SK-N-SH (cell line): Measurements from ENCODE around the gene PDE11A. TPM values are rescaled to one million over a fixed set of nuclear protein-coding genes. Genes with fewer than 3 reads are reported as not detected.

Source experiments
- CTCF ChIA-PET: fragments of 300-600, 350-600 bp; formaldehyde crosslinking; extraction: SDS; loops from one replicate; lab custom pipeline; 2021; lab: Yijun Ruan, JAX
- POLR2A ChIA-PET: fragments of 350-600 bp; sonication (Branson Sonifier 250); formaldehyde crosslinking; extraction: SDS; loops from one replicate; lab custom pipeline; 2020; ENCODE audit warnings: antibody characterized with exemption, inconsistent platforms; lab: Yijun Ruan, JAX
- DNase-seq: peaks from one replicate; pipeline ENCODE4 v3.0.0; 2012
- H2AFZ ChIP-seq: fragments of 200-600 bp; sonication (generic); 2 replicates; pipeline ENCODE4 v1.8.1; 2016; ENCODE audit warnings: antibody characterized with exemption, mild to moderate bottlenecking, low read depth
- H3F3A ChIP-seq: fragments of 200-600 bp; sonication (generic); replicated peaks from 2 replicates; pipeline ENCODE3; 2016; ENCODE audit warnings: antibody characterized with exemption, mild to moderate bottlenecking; ENCODE audit not compliant: insufficient read depth
- H3K27ac ChIP-seq, 2 experiments: fragments of 200-500 bp in 1 of 2; fragments of 200-600 bp in 1 of 2; sonication (Bioruptor generic) in 1 of 2; sonication (generic), shearing (Covaris generic) in 1 of 2; 2 replicates each; pipeline versions ENCODE4 v1.5.1 to v1.6.1; 2014 to 2016; ENCODE audit warnings: low read depth in 2 of 2, inconsistent platforms in 1 of 2, low read length in 1 of 2, mild to moderate bottlenecking in 1 of 2, mixed read lengths in 1 of 2
- H3K27me3 ChIP-seq: fragments of 200-600 bp; sonication (generic), shearing (Covaris generic); 2 replicates; pipeline ENCODE4 v1.6.1; 2016; ENCODE audit warnings: mixed run types; ENCODE audit not compliant: insufficient read depth
- H3K36me3 ChIP-seq, 2 experiments: fragments of 200-500 bp in 1 of 2; fragments of 200-600 bp in 1 of 2; sonication (Bioruptor generic) in 1 of 2; sonication (generic) in 1 of 2; replicated peaks in 1 of 2; 2 replicates each; pipeline versions ENCODE3 to v1.5.1; 2014 to 2016; ENCODE audit warnings: low read length in 1 of 2, mild to moderate bottlenecking in 1 of 2; ENCODE audit not compliant: insufficient read depth in 2 of 2, control insufficient read depth in 1 of 2
- H3K4me1 ChIP-seq, 2 experiments: fragments of 200-500 bp in 1 of 2; fragments of 200-600 bp in 1 of 2; sonication (Bioruptor generic) in 1 of 2; sonication (generic), shearing (Covaris generic) in 1 of 2; 2 replicates each; pipeline versions ENCODE4 v1.5.1 to v1.6.1; 2014 to 2016; ENCODE audit warnings: low read depth in 1 of 2, low read length in 1 of 2, mixed run types in 1 of 2; ENCODE audit not compliant: insufficient read depth in 2 of 2, control insufficient read depth in 1 of 2
- H3K4me2 ChIP-seq: fragments of 200-600 bp; sonication (generic), shearing (Covaris generic); 2 replicates; pipeline ENCODE4 v1.6.1; 2017; ENCODE audit warnings: mixed run types
- H3K4me3 ChIP-seq, 2 experiments: fragments of 200-500 bp in 1 of 2; fragments of 200-600 bp in 1 of 2; sonication (Bioruptor generic) in 1 of 2; sonication (generic), shearing (Covaris generic) in 1 of 2; 2 replicates each; pipeline versions ENCODE4 v1.5.1 to v1.8.1; 2014 to 2016; ENCODE audit warnings: low read depth in 2 of 2, inconsistent platforms in 1 of 2, low read length in 1 of 2, mild to moderate bottlenecking in 1 of 2, mixed read lengths in 1 of 2, moderate library complexity in 1 of 2
- H3K79me2 ChIP-seq: fragments of 200-600 bp; sonication (generic); 2 replicates; pipeline ENCODE4 v1.8.1; 2017; ENCODE audit warnings: mild to moderate bottlenecking; ENCODE audit not compliant: insufficient read depth
- H3K9ac ChIP-seq: fragments of 200-600 bp; sonication (generic); 2 replicates; pipeline ENCODE4 v1.6.1; 2017; ENCODE audit warnings: mixed run types
- H3K9me2 ChIP-seq: fragments of 200-600 bp; sonication (generic); 2 replicates; pipeline ENCODE4 v1.6.1; 2017; ENCODE audit warnings: mixed run types
- H3K9me3 ChIP-seq: fragments of 200-600 bp; sonication (generic); 2 replicates; pipeline ENCODE4 v1.6.1; 2017; ENCODE audit warnings: mixed run types, mild to moderate bottlenecking, moderate library complexity
- H4K20me1 ChIP-seq: fragments of 200-600 bp; sonication (generic); 2 replicates; pipeline ENCODE4 v1.6.1; 2017; ENCODE audit warnings: mild to moderate bottlenecking, mixed run types; ENCODE audit not compliant: insufficient read depth
- CHD2 ChIP-seq: fragments of 150-350 bp; IDR thresholded peaks from 2 replicates; pipeline ENCODE4 v1.6.1; 2018; ENCODE audit warnings: low read length; ENCODE audit not compliant: partially characterized antibody
- ELF1 ChIP-seq: IDR thresholded peaks from 2 replicates; pipeline ENCODE4 v1.4.0; 2012
- EZH2phosphoT487 ChIP-seq: fragments of 200-600 bp; sonication (generic); IDR thresholded peaks from 2 replicates; pipeline ENCODE4 v1.6.1; 2017; ENCODE audit warnings: low read depth, mixed run types, mild to moderate bottlenecking, antibody characterized with exemption, moderate library complexity, borderline replicate concordance
- FOSL2 ChIP-seq: IDR thresholded peaks from 2 replicates; pipeline ENCODE4 v1.4.0; 2012; ENCODE audit warnings: low read depth, mild to moderate bottlenecking, moderate library complexity, borderline replicate concordance
- GABPA ChIP-seq: IDR thresholded peaks from 2 replicates; pipeline ENCODE4 v1.4.0; 2012; ENCODE audit warnings: low read depth, mild to moderate bottlenecking
- JUND ChIP-seq: IDR thresholded peaks from 2 replicates; pipeline ENCODE4 v1.4.0; 2012
- MAX ChIP-seq: IDR thresholded peaks from 2 replicates; pipeline ENCODE4 v1.4.0; 2012; ENCODE audit warnings: low read depth
- MEF2A ChIP-seq: IDR thresholded peaks from 2 replicates; pipeline ENCODE4 v1.4.0; 2012; ENCODE audit warnings: low read depth, borderline replicate concordance
- MXI1 ChIP-seq: IDR thresholded peaks from 2 replicates; pipeline ENCODE4 v1.6.1; 2012; ENCODE audit warnings: mild to moderate bottlenecking, low read depth, low read length, improper control_type of control experiment
- NFIC ChIP-seq: IDR thresholded peaks from 2 replicates; pipeline ENCODE4 v1.4.0; 2012; ENCODE audit warnings: borderline replicate concordance
- POLR2AphosphoS5 ChIP-seq: IDR thresholded peaks from 2 replicates; pipeline ENCODE4 v1.6.1; 2012; ENCODE audit warnings: low read depth, low read length
- RCOR1 ChIP-seq: fragments of 150-350 bp; IDR thresholded peaks from 2 replicates; pipeline ENCODE4 v1.6.1; 2017; ENCODE audit warnings: antibody characterized with exemption, low read length
- REST ChIP-seq: IDR thresholded peaks from 2 replicates; pipeline ENCODE4 v1.6.1; 2012; ENCODE audit warnings: mild to moderate bottlenecking, low read depth, low read length, moderate library complexity
- RXRA ChIP-seq: IDR thresholded peaks from 2 replicates; pipeline ENCODE4 v1.4.0; 2012; ENCODE audit warnings: low read depth, mild to moderate bottlenecking, borderline replicate concordance
- SMC3 ChIP-seq: IDR thresholded peaks from 2 replicates; pipeline ENCODE4 v1.6.1; 2012; ENCODE audit warnings: low read depth, low read length, improper control_type of control experiment
- TCF12 ChIP-seq: IDR thresholded peaks from 2 replicates; pipeline ENCODE4 v1.4.0; 2012
- TEAD4 ChIP-seq: IDR thresholded peaks from 2 replicates; pipeline ENCODE4 v1.4.0; 2012; ENCODE audit warnings: mild to moderate bottlenecking, borderline replicate concordance; ENCODE audit not compliant: insufficient read depth
- YY1 ChIP-seq: IDR thresholded peaks from 2 replicates; pipeline ENCODE4 v1.4.0; 2012; ENCODE audit warnings: low read depth, mild to moderate bottlenecking
- ZBTB33 ChIP-seq: IDR thresholded peaks from 2 replicates; pipeline ENCODE4 v1.4.0; 2012; ENCODE audit warnings: low read depth, borderline replicate concordance
- WGBS: methylation state at CpG from one replicate; pipeline ENCODE4 v1.1.6; 2017; ENCODE audit warnings: low lambda C conversion rate; 5-methylcytosine and 5-hydroxymethylcytosine counted together
- polyA plus RNA-seq, 3 experiments: library from polyadenylated mRNA; depleted of rRNA; stranded (reverse); fragments of >200 nt; gene quantifications; 2 replicates each; pipeline ENCODE4 v1.2.3, GENCODE V29; 2012

Gene PDE11A
- polyA plus RNA-seq, 1 of the 3 experiments (the other 2 are of a cell fraction) = 0.10 TPM

GRCh38 chr2:178072383-178073301, at the start of gene PDE11A (continued):
- TF ChIP-seq MXI1 = peak; percentile 76

GRCh38 chr2:178119179-178119922, 46.8 kb upstream of the PDE11A start:
- POLR2A ChIA-PET = no interaction called here

GRCh38 chr2:178117725-178118124, 45.1 kb upstream of the PDE11A start:
- Histone ChIP-seq H3K4me2 (no peak overlapping the region), H3K27ac (no peak overlapping the region), H4K20me1 (no peaks in the 10 kb centered on the region), H3K9ac (no peak overlapping the region), H3K9me3 (no peaks in the 10 kb centered on the region), H3K36me3 (peaks cover 53 to 61% of the 10 kb centered on the region in 2 experiments), H3K27me3 (no peaks in the 10 kb centered on the region), H3K9me2 (no peaks in the 10 kb centered on the region), H3F3A (no peaks in the 10 kb centered on the region), H3K79me2 (peaks cover 18% of the 10 kb centered on the region), H3K4me1 (peaks cover 8 to 9% of the 10 kb centered on the region in 2 experiments; a peak in 3 of 4 replicates), H2AFZ (no peak overlapping the region), H3K4me3 (no peak overlapping the region)
- no peak for DNase-seq
- 97% methylated on average over 1 of the region's 1 CpG for WGBS
- POLR2A ChIA-PET = no interaction called here
- CTCF ChIA-PET = interaction anchor here (1.1 to 11.9 kb wide), 3 partner anchors 11 to 300 kb away, joined by 3 to 153 read pairs (median 9); no protein-coding TSS in a partner anchor
- TF ChIP-seq TCF12 (no peak), ELF1 (no peak), CHD2 (no peak), ZBTB33 (no peak), SMC3 (no peak), POLR2AphosphoS5 (no peak), JUND (no peak), NFIC (no peak), RCOR1 (no peak), REST (no peak), MEF2A (no peak), GABPA (no peak), TEAD4 (no peak)

More at GRCh38 chr2:178119179-178119922, 46.8 kb upstream of the PDE11A start:
- DNase-seq = no peak
- 96% methylated on average over 3 of the region's 3 CpGs for WGBS
- Histone ChIP-seq H3K36me3 (peaks cover 66 to 77% of the 10 kb centered on the region in 2 experiments), H3K4me1 (peaks cover 0 to 2% of the 10 kb centered on the region in 2 experiments; a peak in 1 of 4 replicates), H3K4me3 (no peak overlapping the region), H3K27me3 (no peaks in the 10 kb centered on the region), H3K9me2 (no peaks in the 10 kb centered on the region), H3K9ac (no peak overlapping the region), H3K79me2 (0 out of 2 replicates have a peak, but pooled peaks cover 3% of the 10 kb centered on the region), H2AFZ (no peak overlapping the region), H3F3A (no peaks in the 10 kb centered on the region), H3K9me3 (no peaks in the 10 kb centered on the region), H4K20me1 (no peaks in the 10 kb centered on the region), H3K4me2 (no peak overlapping the region), H3K27ac (no peak overlapping the region)
- TF ChIP-seq EZH2phosphoT487 (no peak), RXRA (no peak), FOSL2 (no peak), MAX (no peak), YY1 (no peak)
- CTCF ChIA-PET = interaction anchor here (0.7 to 11.9 kb wide), 8 partner anchors 8 to 300 kb away, joined by 3 to 153 read pairs (median 4); no protein-coding TSS in a partner anchor
